Breast epithelium (tissue), 4 donors: ENCODE results near the gene DUOXA2. TPM values are rescaled to one million over a fixed set of nuclear protein-coding genes. Genes with fewer than 3 reads are reported as not detected.
"Not testable (repeated sequence)": the region's sequence is repeated elsewhere in the genome, so short reads cannot be mapped to it uniquely, and the experiment has no call there.

Experiments
- DNase-seq, 2 donors: peaks; one replicate each; pipeline ENCODE4 v3.0.0-alpha.2; 2019; ENCODE audit warnings: low spot score in 2 of 2
- H3K27ac ChIP-seq, 2 donors: fragments of 200-600 bp; sonication (generic) in 1 of 2; one replicate each; pipeline ENCODE4 v1.5.1; 2016 to 2019; ENCODE audit warnings: mild to moderate bottlenecking in 1 of 2
- H3K27me3 ChIP-seq, 2 donors: fragments of 200-600 bp; sonication (generic) in 1 of 2; one replicate each; pipeline versions ENCODE4 v1.5.1 to v1.6.0; 2017 to 2019; ENCODE audit warnings: control low read depth in 1 of 2, mild to moderate bottlenecking in 1 of 2
- H3K36me3 ChIP-seq: fragments of 200-600 bp; one replicate; pipeline ENCODE4 v1.5.1; 2019
- H3K4me1 ChIP-seq, 2 donors: fragments of 200-600 bp; sonication (generic); one replicate each; pipeline ENCODE4 v1.5.1; 2016 to 2019; ENCODE audit warnings: control low read depth in 1 of 2
- H3K4me3 ChIP-seq, 3 donors: fragments of 200-600 bp; sonication (generic); 1 replicate in 2 of 3; 2 replicates in 1 of 3; pipeline ENCODE4 v1.5.1; 2016 to 2019; ENCODE audit warnings: mild to moderate bottlenecking in 3 of 3, moderate library complexity in 2 of 3
- H3K9me3 ChIP-seq, 2 donors: fragments of 200-600 bp; sonication (generic) in 1 of 2; one replicate each; pipeline ENCODE4 v1.5.1; 2016 to 2019; ENCODE audit warnings: control low read depth in 1 of 2
- CTCF ChIP-seq, 3 donors: fragments of 450-650 bp; IDR thresholded peaks; one replicate each; pipeline ENCODE4 v1.5.1; 2016 to 2017; ENCODE audit warnings: antibody characterized with exemption in 3 of 3, mild to moderate bottlenecking in 3 of 3, moderate library complexity in 3 of 3
- POLR2A ChIP-seq: fragments of 450-650 bp; IDR thresholded peaks from one replicate; pipeline ENCODE4 v1.6.1; 2016; ENCODE audit warnings: antibody characterized with exemption, mild to moderate bottlenecking, moderate library complexity
- POLR2AphosphoS5 ChIP-seq, 3 donors: sonication (generic); formaldehyde crosslinking; IDR thresholded peaks; one replicate each; pipeline ENCODE4 v1.6.1; 2017; ENCODE audit warnings: antibody characterized with exemption in 3 of 3
- intact Hi-C: fragments of 100-400 bp; cut with DNase I; formaldehyde crosslinking; loops from one replicate; pipeline ENCODE4 v1.15.1; 2023; ENCODE audit warnings: low total_unique reads
- total RNA-seq, 3 donors: library from RNA; depleted of rRNA; stranded (reverse); fragments of >200 nt; gene quantifications; one replicate each; pipeline ENCODE4 v1.1.0, GENCODE V29; 2016

DUOXA2 gene
- total RNA-seq: under 1 TPM in 1 of 3 donors, not detected in 2; 0.33 TPM

- no peak for DNase-seq
- no peaks in the 10 kb centered on the region for H3K36me3 ChIP-seq
- peak within 1 kb of the TSS in 2 of 3 donors; percentile 21 to 56 for H3K4me3 ChIP-seq
- peaks cover 7 to 8% of the 10 kb centered on the region in 2 donors for H3K4me1 ChIP-seq
- H3K9me3 ChIP-seq: no peaks in the 10 kb centered on the region
- intact Hi-C loops: no loop called here
- peaks cover 14 to 80% of the 10 kb centered on the region in 2 donors for H3K27me3 ChIP-seq
- no peak within 1 kb of the TSS for H3K27ac ChIP-seq
- TF ChIP-seq POLR2A (no peak), POLR2AphosphoS5 (IDR thresholded peaks at IDR 0.05) (no peak), CTCF (IDR thresholded peaks at IDR 0.05) (no peak)
These were observed at the start of gene DUOXA2, which contains the start of gene DUOX2 for GRCh38 chr15:45114076-45114750. Gene DUOXA2, plus strand, starts transcription at chr15:45114326. Its CDS starts 280 bp downstream, at chr15:45114606. Gene DUOX2, minus strand, starts transcription at chr15:45114172. Its CDS starts 761 bp downstream, at chr15:45113411.

GRCh38 chr15:45064386-45064785, 49.7 kb upstream of the DUOXA2 start:
- no peak for DNase-seq
- TF ChIP-seq POLR2A: no peak
- Histone ChIP-seq H3K4me3 (no peak overlapping the region), H3K36me3 (no peaks in the 10 kb centered on the region), H3K27me3 (no peaks in the 10 kb centered on the region), H3K9me3 (no peaks in the 10 kb centered on the region), H3K27ac (no peak overlapping the region), H3K4me1 (no peaks in the 10 kb centered on the region)
- intact Hi-C loops: no loop called here

DNA sequence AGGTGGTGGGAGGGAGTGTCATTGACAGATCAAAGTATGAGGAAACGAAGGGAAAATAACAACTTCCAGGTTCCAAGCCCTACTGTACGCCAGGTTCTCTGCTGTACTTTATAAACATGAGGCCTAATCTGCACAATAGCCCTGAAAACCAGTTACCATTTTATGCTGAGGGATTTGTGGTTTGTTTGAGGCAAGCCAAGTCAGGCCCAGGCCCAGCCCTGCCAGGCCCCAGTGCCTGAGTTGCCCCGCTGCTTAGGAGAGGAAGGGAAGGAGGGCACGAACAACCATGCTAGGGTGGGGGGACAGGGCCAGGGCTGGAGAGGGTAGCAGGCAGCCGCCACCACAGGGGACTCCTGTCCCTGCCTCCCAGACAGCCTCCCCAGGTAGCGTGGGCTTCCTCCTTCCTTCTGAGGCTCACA, 44.2 kb upstream of the DUOXA2 start:
- DNase-seq, H3K27ac ChIP-seq, H3K36me3 ChIP-seq, H3K27me3 ChIP-seq, intact Hi-C loops, H3K9me3 ChIP-seq, H3K4me1 ChIP-seq, H3K4me3 ChIP-seq: not testable (repeated sequence)

DNA sequence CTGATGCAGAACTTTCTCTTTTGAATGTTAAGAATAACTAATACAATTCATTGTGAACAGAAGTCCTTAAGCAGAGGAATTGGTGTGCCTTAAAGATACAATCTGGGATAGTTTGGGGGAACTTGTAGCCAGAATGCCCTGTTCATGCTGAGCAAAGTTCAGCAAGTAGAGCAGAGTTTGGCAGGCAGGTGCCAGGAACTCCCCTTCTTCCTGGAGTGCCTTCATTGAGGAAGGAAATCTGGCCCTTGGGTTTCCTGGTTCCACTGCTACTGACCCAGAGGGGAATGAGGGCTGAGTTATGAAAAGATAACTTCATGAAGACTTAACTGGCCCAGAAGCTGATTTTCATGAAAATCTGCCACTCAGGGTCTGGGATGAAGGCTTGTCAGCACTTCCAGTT, 40.5 kb upstream of the DUOXA2 start:
- H3K4me1 ChIP-seq, intact Hi-C loops, H3K36me3 ChIP-seq, H3K27ac ChIP-seq, DNase-seq, H3K27me3 ChIP-seq, H3K9me3 ChIP-seq, H3K4me3 ChIP-seq: not testable (repeated sequence)

DNA sequence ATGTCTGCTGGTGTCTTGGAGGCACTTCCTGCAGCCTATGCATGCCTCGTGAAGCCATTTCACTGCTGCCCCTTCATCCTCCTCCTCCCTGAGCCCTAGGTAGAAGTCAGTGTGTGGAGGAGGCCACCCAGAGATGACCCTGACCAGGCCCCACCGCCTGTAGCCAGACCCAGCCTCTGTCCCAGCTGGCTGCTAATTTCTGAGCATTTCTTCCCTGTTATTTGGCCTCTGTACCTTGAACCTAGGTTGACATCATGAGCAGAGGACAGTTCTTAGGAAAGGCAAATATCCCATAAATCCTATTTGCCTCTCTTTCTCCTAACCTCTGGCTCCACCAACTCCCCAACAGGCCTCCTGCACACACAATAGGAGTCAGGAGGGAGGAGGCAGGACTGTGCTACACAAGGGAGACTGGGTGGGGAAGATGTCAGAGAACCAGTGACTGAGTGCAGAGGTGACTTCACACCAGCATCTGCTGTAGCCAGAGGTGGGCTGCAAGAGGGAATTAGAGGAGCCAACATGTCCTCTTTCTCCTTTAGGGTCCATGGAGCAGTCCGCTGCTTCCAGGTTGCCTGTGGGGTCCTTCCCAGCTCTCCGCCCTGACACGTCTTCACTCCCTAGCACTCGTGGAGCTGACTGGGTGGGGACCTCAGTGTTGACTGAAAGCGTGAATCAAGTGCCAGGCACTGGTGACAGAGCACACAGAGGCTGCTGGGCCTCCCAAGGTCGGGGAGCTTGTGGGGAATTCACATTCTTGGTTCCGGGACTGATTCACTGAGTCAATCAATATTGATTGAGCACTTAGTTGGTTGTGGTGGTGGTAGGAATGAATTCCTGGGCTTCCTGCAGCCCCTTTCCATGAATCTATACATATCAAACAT, 38.4 kb upstream of the DUOXA2 start:
- H3K27ac ChIP-seq, DNase-seq, H3K4me1 ChIP-seq, H3K27me3 ChIP-seq, H3K9me3 ChIP-seq, H3K36me3 ChIP-seq, H3K4me3 ChIP-seq, intact Hi-C loops: not testable (repeated sequence)

DNA sequence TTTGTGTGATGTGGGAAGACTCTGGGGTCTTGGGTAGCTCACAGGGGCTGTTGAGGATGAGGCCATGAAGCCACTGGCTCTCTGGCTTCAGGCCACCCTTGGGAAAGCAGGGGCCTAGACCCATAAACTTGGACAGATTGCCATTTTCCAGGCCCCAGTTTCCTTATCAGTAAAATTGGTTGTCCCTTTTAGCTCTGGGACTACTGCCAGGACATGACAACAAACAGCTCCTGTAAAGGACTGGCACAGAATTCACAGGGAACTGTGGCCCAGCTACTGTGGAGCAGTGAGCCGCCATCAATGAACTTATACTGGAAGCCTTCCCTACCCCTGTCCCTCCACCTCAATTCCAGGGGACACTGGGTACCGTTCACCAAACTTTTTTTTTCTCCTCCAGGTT, 36.7 kb upstream of the DUOXA2 start:
- H3K27me3 ChIP-seq, H3K4me1 ChIP-seq, intact Hi-C loops, H3K36me3 ChIP-seq, H3K9me3 ChIP-seq, DNase-seq, H3K4me3 ChIP-seq, H3K27ac ChIP-seq: not testable (repeated sequence)

- H3K4me3 ChIP-seq, H3K27ac ChIP-seq, H3K27me3 ChIP-seq, H3K4me1 ChIP-seq, H3K36me3 ChIP-seq, DNase-seq, H3K9me3 ChIP-seq, intact Hi-C loops: not testable (repeated sequence)
These were observed 34.9 kb upstream of the DUOXA2 start for GRCh38 chr15:45079201-45079600.

DNA sequence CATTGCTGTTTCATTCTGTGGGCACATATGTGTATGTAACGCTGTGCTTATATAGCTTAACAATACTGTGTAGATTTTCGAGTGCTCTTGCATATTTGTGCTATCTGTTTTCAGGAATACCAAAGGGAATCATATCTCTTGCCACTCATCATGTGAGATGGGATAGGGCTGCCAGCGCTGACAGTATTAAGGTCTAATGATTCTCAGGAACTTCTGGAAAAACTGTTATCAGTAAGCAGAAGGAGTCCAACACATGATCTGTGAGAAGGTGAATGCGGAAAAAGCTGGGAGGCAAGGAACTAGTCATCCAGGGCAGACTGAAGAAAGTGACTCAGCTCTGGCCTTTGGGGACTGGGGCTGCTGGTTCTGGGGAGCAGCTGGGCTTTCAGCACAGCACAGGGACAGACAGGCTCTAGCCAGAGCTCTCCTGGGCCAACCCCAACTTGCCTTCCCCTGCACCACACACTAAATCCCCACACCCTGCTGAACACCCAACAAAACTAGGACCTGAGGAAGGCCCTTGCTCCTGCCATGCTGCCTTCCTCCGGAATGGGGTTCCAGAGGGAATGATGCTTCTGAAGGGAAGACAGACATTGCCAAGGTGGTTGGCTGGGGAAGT, 34.4 kb upstream of the DUOXA2 start:
- H3K27ac ChIP-seq, DNase-seq, intact Hi-C loops, H3K36me3 ChIP-seq, H3K4me1 ChIP-seq, H3K9me3 ChIP-seq, H3K4me3 ChIP-seq, H3K27me3 ChIP-seq: not testable (repeated sequence)

- H3K27me3 ChIP-seq, H3K9me3 ChIP-seq, H3K27ac ChIP-seq, H3K36me3 ChIP-seq, H3K4me1 ChIP-seq, DNase-seq, H3K4me3 ChIP-seq, intact Hi-C loops: not testable (repeated sequence)
These were observed 33.5 kb upstream of the DUOXA2 start for GRCh38 chr15:45080593-45080992.

DNA sequence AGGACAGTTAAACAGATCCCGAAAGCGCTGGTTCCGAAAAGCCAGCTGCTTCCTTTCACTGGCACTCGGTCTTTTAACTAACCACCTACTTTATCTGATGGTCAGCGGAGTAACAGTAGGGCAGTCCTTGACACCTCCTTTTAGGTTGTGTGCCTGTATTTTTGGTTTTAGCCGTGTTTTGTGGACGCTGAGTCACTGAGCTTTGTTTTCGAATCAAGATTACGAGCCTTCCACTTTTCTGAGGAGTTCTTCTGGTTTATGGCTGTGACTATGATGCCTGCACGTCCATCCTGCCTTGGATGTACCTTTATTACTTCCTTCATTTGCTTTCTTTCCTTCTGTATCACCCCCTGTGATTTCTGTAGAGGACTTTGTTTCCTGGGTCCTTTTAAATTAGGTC, 31.7 kb upstream of the DUOXA2 start:
- H3K27ac ChIP-seq, DNase-seq, H3K27me3 ChIP-seq, H3K36me3 ChIP-seq, H3K4me1 ChIP-seq, intact Hi-C loops, H3K4me3 ChIP-seq, H3K9me3 ChIP-seq: not testable (repeated sequence)
